ENCODE results near the gene LYRM4.

LYRM4 gene

DNA sequence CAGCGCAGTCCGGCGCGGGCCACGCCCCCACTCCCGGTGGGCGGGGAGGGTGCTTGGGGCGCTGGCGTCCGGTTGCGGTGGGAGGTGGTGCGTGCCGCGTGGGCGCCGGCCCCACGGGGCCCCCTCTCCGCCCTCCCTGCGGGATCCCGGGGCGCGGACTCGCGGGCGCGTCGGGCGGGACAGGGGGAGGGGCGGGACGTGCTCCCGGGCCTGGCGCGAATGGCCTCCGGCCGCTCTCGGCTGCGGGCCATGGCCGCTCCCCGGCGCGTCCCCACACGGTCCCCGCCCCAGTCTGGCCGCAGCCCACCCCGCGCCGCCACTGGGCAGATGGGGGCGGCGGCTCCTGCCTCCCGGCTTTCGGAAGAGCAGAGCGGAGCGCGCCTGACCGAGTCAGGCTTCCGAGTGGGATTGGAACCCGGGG, 176.4 kb downstream of the LYRM4 start:
- H3K27me3 ChIP-seq = peaks cover 61% of the 10 kb centered on the region

DNA sequence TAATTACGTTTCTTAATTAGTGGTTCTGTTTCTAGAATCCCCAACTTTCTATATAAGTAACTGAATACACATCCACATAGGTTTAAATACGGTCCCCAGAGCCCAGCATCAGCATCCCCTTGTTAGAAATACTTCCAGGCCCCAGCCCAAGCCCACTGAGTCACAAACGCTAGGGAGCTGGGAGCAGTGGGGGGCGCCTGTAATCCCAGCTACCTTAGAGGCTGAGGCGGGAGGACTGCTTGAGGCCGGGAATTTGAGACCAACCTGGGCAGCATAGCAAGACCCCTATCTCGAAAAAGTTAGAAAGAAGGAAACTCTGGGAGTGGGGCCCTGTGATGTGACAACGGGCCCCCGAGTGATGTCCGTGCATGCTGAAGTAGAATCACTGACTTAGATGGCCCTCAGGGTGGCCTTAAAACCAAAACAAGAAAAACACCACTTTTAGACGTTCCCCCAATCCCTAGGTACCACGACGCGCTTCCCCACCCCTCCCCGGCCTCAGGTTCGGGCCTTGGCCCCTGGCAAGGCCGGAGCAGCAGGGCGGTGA, 176.9 kb downstream of the LYRM4 start:
- Histone ChIP-seq H3K4me1 (peaks cover 21% of the 10 kb centered on the region), H4K20me1 (peaks cover 24% of the 10 kb centered on the region), H3K27me3 (peaks cover 61% of the 10 kb centered on the region), H3K4me2 (peak overlapping the region; percentile 99), H3K9ac (peak overlapping the region; percentile 58; the same call in 1 of the 2 replicates), H3K4me3 (peak overlapping the region; percentile 72), H3K36me3 (no peaks in the 10 kb centered on the region), H3K9me3 (peaks cover 8% of the 10 kb centered on the region; the same call in 1 of the 2 replicates), H3K27ac (no peak overlapping the region)
- TF ChIP-seq Cebpa-rat (IDR thresholded peaks at IDR 0.05) = no peak

More for the DNA sequence above, 176.4 kb downstream of the LYRM4 start:
- Histone ChIP-seq H3K27ac (no peak overlapping the region), H3K36me3 (no peaks in the 10 kb centered on the region), H4K20me1 (peaks cover 24% of the 10 kb centered on the region), H3K4me2 (peak overlapping the region; percentile 99), H3K4me1 (peaks cover 21% of the 10 kb centered on the region), H3K4me3 (peak overlapping the region; percentile 72), H3K9me3 (peaks cover 8% of the 10 kb centered on the region; the same call in 1 of the 2 replicates), H3K9ac (peak overlapping the region; percentile 58)
- TF ChIP-seq Cebpa-rat (IDR thresholded peaks at IDR 0.05) = no peak

DNA sequence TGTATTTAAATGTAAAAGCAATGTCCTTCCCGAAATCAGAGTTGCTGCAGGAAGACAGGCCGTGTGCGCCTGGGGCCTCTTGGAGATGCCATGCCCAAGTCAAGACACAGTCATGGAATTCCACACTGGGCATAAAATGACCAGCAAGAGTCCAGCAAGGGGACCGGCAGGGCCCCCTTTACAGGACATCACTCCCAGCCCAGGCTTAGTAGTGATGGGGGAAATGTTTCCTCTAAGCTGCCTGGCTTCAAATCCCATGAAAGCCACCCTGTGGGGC, 177.5 kb downstream of the LYRM4 start:
- H3K4me2 ChIP-seq = no peak overlapping the region
- H3K27me3 ChIP-seq = peaks cover 61% of the 10 kb centered on the region
- no peak for TF ChIP-seq Cebpa-rat (IDR thresholded peaks at IDR 0.05)
- H4K20me1 ChIP-seq = peaks cover 24% of the 10 kb centered on the region
- no peak overlapping the region for H3K27ac ChIP-seq
- H3K9me3 ChIP-seq = peaks cover 8% of the 10 kb centered on the region; the same call in 1 of the 2 replicates
- no peaks in the 10 kb centered on the region for H3K36me3 ChIP-seq
- H3K4me3 ChIP-seq = no peak overlapping the region
- H3K4me1 ChIP-seq = peaks cover 21% of the 10 kb centered on the region
- H3K9ac ChIP-seq = no peak overlapping the region

DNA sequence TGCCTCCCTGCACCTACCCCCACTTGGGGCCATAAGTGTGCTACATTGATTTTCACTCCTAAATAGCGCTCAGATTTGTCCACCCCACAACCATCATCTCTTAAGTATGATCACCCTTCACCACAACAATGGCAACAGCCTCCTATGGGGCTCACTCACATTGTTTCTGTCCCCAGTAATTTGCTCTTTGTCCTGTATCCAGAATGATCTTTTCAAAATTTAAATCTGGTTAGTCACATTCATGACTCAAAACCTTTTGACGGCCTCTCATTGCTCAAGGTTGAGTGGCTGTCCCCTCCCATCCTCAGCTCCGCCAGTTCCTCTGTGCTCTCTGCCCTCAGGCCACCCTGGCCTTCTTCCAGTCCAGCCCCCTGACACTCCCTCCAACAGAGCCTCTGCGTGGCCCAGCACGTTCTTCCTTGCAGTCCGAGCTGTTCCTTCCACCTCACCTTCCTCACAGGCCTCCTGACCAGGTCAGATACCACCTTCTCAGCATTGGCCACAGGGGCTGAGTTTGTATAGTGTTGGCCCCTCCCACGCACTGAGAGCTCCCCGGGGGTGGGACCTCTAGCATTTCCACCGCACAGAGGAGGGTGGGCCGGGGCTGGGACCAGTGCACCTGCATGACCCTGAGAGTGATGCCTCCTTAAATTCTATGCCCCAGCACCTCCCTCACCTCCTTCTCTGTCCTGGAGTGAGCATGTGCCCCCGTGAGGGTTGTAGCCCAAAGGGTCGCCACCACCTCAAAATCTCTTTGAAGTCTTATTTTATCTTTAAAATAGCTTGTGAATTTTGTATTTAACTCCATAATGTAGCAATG, 178.1 kb downstream of the LYRM4 start:
- Histone ChIP-seq H3K9me3 (peaks cover 8% of the 10 kb centered on the region; the same call in 1 of the 2 replicates), H3K36me3 (no peaks in the 10 kb centered on the region), H3K9ac (no peak overlapping the region), H3K4me1 (peaks cover 21% of the 10 kb centered on the region), H3K27me3 (peaks cover 57% of the 10 kb centered on the region), H3K4me2 (no peak overlapping the region), H3K27ac (no peak overlapping the region), H4K20me1 (peaks cover 24% of the 10 kb centered on the region), H3K4me3 (no peak overlapping the region)
- TF ChIP-seq Cebpa-rat (IDR thresholded peaks at IDR 0.05) = no peak

DNA sequence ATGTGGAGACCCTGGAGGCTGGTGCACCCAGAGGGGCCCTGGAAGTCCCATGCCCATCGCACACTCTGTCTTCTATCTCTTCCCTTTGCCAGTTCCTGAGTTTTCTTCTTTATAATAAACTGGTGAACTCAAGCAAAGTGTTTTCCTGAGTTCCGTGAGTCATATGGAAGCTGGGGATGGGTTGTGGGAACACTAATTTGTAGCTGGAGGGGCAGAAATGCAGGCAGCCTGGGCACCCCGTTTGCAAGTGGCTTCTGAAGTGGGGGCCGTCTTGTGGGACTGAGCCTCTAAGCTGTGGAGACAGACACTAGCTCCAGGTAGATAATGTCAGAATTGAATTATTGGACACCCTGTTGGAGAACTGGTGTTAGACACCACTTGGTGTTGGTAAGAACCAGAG, 178.8 kb downstream of the LYRM4 start:
- Histone ChIP-seq H3K27ac (no peak overlapping the region), H3K27me3 (peaks cover 50% of the 10 kb centered on the region)

DNA sequence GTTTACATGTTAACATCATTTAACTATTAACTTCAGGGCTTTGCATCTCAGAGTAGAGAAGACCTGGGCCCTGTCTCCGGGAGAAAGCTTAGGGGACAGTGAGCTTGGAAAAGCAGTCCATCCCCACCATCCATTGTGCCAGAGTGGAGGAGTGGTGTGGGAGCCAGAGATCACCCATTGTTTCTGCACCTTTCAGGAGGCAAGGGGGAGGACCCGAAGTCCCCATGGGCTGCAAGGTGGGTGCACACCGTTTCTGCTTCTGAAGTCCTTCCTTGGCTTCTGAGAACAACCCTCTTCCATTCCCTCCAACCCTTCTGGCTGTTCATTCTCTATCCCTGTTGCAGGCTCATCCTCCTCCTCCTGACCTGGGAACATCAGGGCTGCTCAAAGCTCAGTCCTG, 179.6 kb downstream of the LYRM4 start:
- Histone ChIP-seq H3K27ac (no peak overlapping the region), H3K9me3 (peaks cover 1% of the 10 kb centered on the region; the same call in 1 of the 2 replicates), H3K4me3 (no peak overlapping the region), H4K20me1 (peaks cover 10% of the 10 kb centered on the region), H3K4me1 (peaks cover 20% of the 10 kb centered on the region), H3K9ac (no peak overlapping the region), H3K4me2 (no peak overlapping the region), H3K36me3 (no peaks in the 10 kb centered on the region), H3K27me3 (peaks cover 42% of the 10 kb centered on the region)
- TF ChIP-seq Cebpa-rat (IDR thresholded peaks at IDR 0.05) = no peak

More for the DNA sequence above, 178.8 kb downstream of the LYRM4 start:
- Histone ChIP-seq H3K4me2 (no peak overlapping the region), H3K36me3 (no peaks in the 10 kb centered on the region), H3K4me1 (peaks cover 21% of the 10 kb centered on the region), H3K9ac (no peak overlapping the region), H3K9me3 (peaks cover 8% of the 10 kb centered on the region; the same call in 1 of the 2 replicates), H4K20me1 (peaks cover 18% of the 10 kb centered on the region), H3K4me3 (no peak overlapping the region)
- no peak for TF ChIP-seq Cebpa-rat (IDR thresholded peaks at IDR 0.05)

DNA sequence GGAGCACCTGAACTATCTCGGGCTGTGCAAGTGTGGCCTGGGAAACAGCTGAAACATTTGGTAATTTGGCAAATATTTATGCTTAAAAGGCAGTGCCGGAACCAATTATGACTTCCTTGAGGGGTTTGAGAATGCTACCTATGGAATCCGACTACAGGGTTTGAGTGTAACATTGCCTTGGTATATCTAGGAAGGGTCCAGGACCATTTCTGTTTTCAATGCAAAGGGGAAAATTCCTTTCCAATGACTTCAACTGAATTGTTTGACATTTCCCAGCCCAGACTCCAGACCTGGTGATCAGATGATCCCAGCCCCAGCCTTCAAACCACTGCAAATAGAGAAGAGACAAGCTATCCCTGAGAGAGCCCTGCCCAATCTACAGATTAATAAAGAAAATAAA, 180.2 kb downstream of the LYRM4 start:
- Histone ChIP-seq H3K4me2 (no peak overlapping the region), H3K9me3 (no peaks in the 10 kb centered on the region), H3K27me3 (peaks cover 36% of the 10 kb centered on the region), H4K20me1 (peaks cover 4% of the 10 kb centered on the region; the same call in 1 of the 2 replicates), H3K4me1 (peaks cover 14% of the 10 kb centered on the region), H3K36me3 (no peaks in the 10 kb centered on the region), H3K9ac (no peak overlapping the region), H3K27ac (no peak overlapping the region), H3K4me3 (no peak overlapping the region)
- TF ChIP-seq Cebpa-rat (IDR thresholded peaks at IDR 0.05) = no peak

DNA sequence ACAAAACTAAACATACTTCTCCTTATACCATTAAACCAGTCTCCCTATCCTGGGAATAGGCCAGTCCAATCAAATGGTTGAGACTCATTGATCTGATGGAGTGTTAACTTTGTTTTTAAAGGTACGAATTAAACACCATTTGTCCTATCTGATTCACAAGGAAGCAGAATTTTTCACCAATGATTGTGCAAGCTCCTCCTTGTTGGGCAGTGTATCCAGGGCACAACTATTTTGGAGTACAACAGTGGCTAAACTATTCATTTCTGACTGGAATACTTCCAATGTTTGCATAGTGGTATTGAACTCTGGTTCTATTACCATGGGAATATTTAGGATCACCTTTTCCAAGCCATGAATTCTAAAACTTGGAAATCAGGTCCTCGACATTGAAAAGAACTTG, 181.1 kb downstream of the LYRM4 start:
- no peak overlapping the region for H3K4me2 ChIP-seq
- H3K4me3 ChIP-seq = no peak overlapping the region
- no peak overlapping the region for H3K9ac ChIP-seq
- no peak overlapping the region for H3K27ac ChIP-seq
- TF ChIP-seq Cebpa-rat (IDR thresholded peaks at IDR 0.05) = no peak
- H4K20me1 ChIP-seq = no peaks in the 10 kb centered on the region; the same call in 1 of the 2 replicates
- H3K36me3 ChIP-seq = no peaks in the 10 kb centered on the region
- peaks cover 27% of the 10 kb centered on the region for H3K27me3 ChIP-seq
- H3K4me1 ChIP-seq = peaks cover 8% of the 10 kb centered on the region; the same call in 1 of the 2 replicates
- no peaks in the 10 kb centered on the region for H3K9me3 ChIP-seq

GRCh38 chr6:5078121-5078669, 182.6 kb downstream of the LYRM4 start:
- Histone ChIP-seq H3K36me3 (no peaks in the 10 kb centered on the region), H3K4me3 (no peak overlapping the region), H3K9me3 (no peaks in the 10 kb centered on the region), H3K4me2 (no peak overlapping the region), H3K27me3 (peaks cover 12% of the 10 kb centered on the region), H3K4me1 (no peaks in the 10 kb centered on the region), H3K9ac (no peak overlapping the region), H4K20me1 (no peaks in the 10 kb centered on the region), H3K27ac (no peak overlapping the region)
- no peak for TF ChIP-seq Cebpa-rat (IDR thresholded peaks at IDR 0.05)

DNA sequence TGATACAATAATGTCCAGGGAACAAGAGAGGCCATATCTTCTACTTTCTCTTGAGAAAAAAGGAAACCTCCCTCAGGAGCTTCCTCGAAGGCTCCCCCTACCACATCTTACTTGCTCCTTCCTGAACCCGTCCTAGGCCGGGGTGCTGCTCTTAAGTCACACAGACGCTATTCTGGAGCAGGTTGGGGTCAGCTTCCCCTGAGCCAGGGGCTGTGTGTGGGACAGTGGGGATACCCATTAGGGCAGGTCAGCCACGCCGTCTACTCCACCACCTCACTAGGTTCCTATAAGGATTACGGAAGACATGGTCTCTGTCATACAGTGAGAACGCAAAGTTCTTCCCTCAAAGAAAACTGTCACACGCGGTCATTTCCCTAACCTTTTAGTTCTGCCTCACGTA, 183.8 kb downstream of the LYRM4 start:
- Histone ChIP-seq H3K4me3 (no peak overlapping the region), H3K27ac (no peak overlapping the region), H3K4me1 (no peaks in the 10 kb centered on the region), H4K20me1 (no peaks in the 10 kb centered on the region), H3K36me3 (no peaks in the 10 kb centered on the region), H3K9me3 (no peaks in the 10 kb centered on the region), H3K27me3 (no peaks in the 10 kb centered on the region), H3K4me2 (no peak overlapping the region), H3K9ac (no peak overlapping the region)
- TF ChIP-seq Cebpa-rat (IDR thresholded peaks at IDR 0.05) = no peak

All from BLaER1 (cell line).